Neutrophil (primary cell): ENCODE results near the gene WASHC3.
A peak's percentile ranks its signal among the peaks of the same experiment; 100 is the strongest.

Source experiments
- H3K27ac ChIP-seq: fragments of 200-600 bp; sonication (generic); 2 replicates; pipeline ENCODE4 v1.5.1; 2016; ENCODE audit warnings: mild to moderate bottlenecking, moderate library complexity
- H3K27me3 ChIP-seq: fragments of 200-600 bp; sonication (generic); 2 replicates; pipeline ENCODE4 v1.6.0; 2016; ENCODE audit warnings: mild to moderate bottlenecking
- H3K36me3 ChIP-seq: fragments of 200-600 bp; sonication (generic); 2 replicates; pipeline ENCODE4 v1.5.1; 2017
- H3K4me1 ChIP-seq, 2 experiments: fragments of 200-600 bp in 1 of 2; sonication (generic) in 1 of 2; 1 replicate in 1 of 2; 2 replicates in 1 of 2; pipeline versions ENCODE4 v1.5.1 to v1.6.1; 2013 to 2016; ENCODE audit warnings: low read depth in 1 of 2, low read length in 1 of 2, mild to moderate bottlenecking in 1 of 2, moderate library complexity in 1 of 2; ENCODE audit not compliant: control insufficient read depth in 1 of 2, insufficient read depth in 1 of 2
- H3K4me3 ChIP-seq, 2 experiments: fragments of 200-600 bp in 1 of 2; sonication (generic) in 1 of 2; 1 replicate in 1 of 2; 2 replicates in 1 of 2; pipeline ENCODE4 v1.5.1; 2013 to 2016; ENCODE audit warnings: low read depth in 1 of 2, low read length in 1 of 2, mild to moderate bottlenecking in 1 of 2, moderate library complexity in 1 of 2
- H3K9me3 ChIP-seq: fragments of 200-600 bp; sonication (generic); 2 replicates; pipeline ENCODE4 v1.5.1; 2016
- TF ChIP-seq, protein P1 (sequence below): fragments of 200-600 bp; sonication (generic); IDR thresholded peaks from 2 replicates; pipeline ENCODE4 v1.5.1; 2016; ENCODE audit warnings: antibody characterized with exemption

The WASHC3 gene

DNA sequence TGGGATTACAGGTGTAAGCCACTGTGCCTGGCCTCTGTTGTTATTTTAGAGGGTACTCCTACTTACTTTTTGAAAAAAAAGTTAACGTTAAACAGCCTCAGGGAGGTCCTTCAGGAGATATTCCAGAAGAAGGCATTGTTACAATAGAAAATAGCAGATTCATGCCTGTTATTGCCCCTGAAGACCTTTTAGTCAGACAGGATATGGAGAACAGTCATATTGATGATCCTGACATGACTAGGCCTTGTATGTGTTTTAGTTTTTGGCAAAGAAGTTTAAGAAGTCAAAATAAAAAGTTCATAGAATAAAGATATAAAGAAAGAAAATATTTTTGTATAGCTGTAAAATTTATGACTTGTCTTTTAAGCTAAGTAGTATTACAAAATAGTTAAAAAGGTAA, 45.3 kb downstream of the WASHC3 start:
- H3K4me3 ChIP-seq = no peak overlapping the region
- H3K36me3 ChIP-seq = peaks cover 21% of the 10 kb centered on the region
- H3K9me3 ChIP-seq = no peaks in the 10 kb centered on the region
- TF ChIP-seq, protein P1, sequence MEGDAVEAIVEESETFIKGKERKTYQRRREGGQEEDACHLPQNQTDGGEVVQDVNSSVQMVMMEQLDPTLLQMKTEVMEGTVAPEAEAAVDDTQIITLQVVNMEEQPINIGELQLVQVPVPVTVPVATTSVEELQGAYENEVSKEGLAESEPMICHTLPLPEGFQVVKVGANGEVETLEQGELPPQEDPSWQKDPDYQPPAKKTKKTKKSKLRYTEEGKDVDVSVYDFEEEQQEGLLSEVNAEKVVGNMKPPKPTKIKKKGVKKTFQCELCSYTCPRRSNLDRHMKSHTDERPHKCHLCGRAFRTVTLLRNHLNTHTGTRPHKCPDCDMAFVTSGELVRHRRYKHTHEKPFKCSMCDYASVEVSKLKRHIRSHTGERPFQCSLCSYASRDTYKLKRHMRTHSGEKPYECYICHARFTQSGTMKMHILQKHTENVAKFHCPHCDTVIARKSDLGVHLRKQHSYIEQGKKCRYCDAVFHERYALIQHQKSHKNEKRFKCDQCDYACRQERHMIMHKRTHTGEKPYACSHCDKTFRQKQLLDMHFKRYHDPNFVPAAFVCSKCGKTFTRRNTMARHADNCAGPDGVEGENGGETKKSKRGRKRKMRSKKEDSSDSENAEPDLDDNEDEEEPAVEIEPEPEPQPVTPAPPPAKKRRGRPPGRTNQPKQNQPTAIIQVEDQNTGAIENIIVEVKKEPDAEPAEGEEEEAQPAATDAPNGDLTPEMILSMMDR = no peak
- no peak overlapping the region for H3K27ac ChIP-seq
- peaks cover 6 to 8% of the 10 kb centered on the region in 2 experiments for H3K4me1 ChIP-seq
- H3K27me3 ChIP-seq = no peaks in the 10 kb centered on the region

- Histone ChIP-seq H3K4me1 (peaks cover 22 to 35% of the 10 kb centered on the region in 2 experiments), H3K27me3 (no peaks in the 10 kb centered on the region), H3K4me3 (peak overlapping the region in 1 of 2 experiments; percentile 13), H3K9me3 (no peaks in the 10 kb centered on the region), H3K27ac (peak overlapping the region; percentile 64), H3K36me3 (no peaks in the 10 kb centered on the region)
- TF ChIP-seq, protein P1 = no peak
These were observed 51.4 kb downstream of the WASHC3 start for GRCh38 chr12:102010265-102010994.

- Histone ChIP-seq H3K36me3 (no peaks in the 10 kb centered on the region), H3K4me3 (no peak overlapping the region), H3K27me3 (no peaks in the 10 kb centered on the region), H3K4me1 (peaks cover 22 to 35% of the 10 kb centered on the region in 2 experiments), H3K27ac (peak overlapping the region; percentile 64), H3K9me3 (no peaks in the 10 kb centered on the region)
- TF ChIP-seq, protein P1 = no peak
These were observed 52.0 kb downstream of the WASHC3 start for GRCh38 chr12:102009796-102010195.

GRCh38 chr12:102008615-102009126, 53.1 kb downstream of the WASHC3 start:
- Histone ChIP-seq H3K27ac (no peak overlapping the region), H3K36me3 (no peaks in the 10 kb centered on the region), H3K4me1 (peaks cover 22 to 35% of the 10 kb centered on the region in 2 experiments), H3K27me3 (no peaks in the 10 kb centered on the region), H3K4me3 (no peak overlapping the region), H3K9me3 (no peaks in the 10 kb centered on the region)
- TF ChIP-seq, protein P1 = no peak

DNA sequence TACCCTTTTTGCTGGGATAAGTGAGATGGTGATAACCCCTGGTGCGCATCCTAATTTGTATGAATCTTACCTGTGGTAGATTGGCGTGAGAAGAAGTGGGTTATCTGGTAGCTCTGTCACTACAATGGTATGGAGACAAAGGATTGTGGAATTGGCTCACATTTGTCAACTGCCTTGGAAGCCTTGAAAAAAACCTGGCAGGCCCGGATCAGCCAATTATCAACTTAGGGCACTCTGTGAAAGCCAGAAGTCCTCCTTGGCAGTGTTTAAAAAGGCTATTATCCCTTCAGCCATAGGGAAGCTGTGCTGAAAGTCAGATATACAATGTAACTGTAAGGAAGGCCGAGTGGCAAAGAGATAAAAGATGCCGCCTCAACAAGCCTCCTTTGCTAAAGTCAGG, 56.5 kb downstream of the WASHC3 start:
- H3K27ac ChIP-seq = no peak overlapping the region
- TF ChIP-seq, protein P1 = no peak
- peaks cover 5 to 15% of the 10 kb centered on the region in 2 experiments for H3K4me1 ChIP-seq
- no peak overlapping the region for H3K4me3 ChIP-seq
- H3K27me3 ChIP-seq = no peaks in the 10 kb centered on the region
- H3K36me3 ChIP-seq = no peaks in the 10 kb centered on the region
- H3K9me3 ChIP-seq = no peaks in the 10 kb centered on the region
